LNCaP clone FGC (cell line): ENCODE results near the gene MNT.

ENCODE experiments used
- DNase-seq: peaks from one replicate; pipeline ENCODE4 v3.0.0-alpha.2; 2011; ENCODE audit warnings: low read depth
- H3K4me3 ChIP-seq: 2 replicates; pipeline ENCODE4 v1.5.1; 2011; ENCODE audit warnings: mild to moderate bottlenecking, low read depth, low read length, control low read depth
- CTCF ChIP-seq: IDR thresholded peaks from 2 replicates; pipeline ENCODE4 v1.5.1; 2012; ENCODE audit warnings: mild to moderate bottlenecking; ENCODE audit not compliant: control insufficient read depth, insufficient read depth; ENCODE audit errors: extremely low read depth

Gene MNT

GRCh38 chr17:2399572-2400473 lies 1.0 kb downstream of the MNT start:
- peak; percentile 80 for DNase-seq
- H3K4me3 ChIP-seq: peak overlapping the region; percentile 98
- no peak for TF ChIP-seq CTCF

DNA sequence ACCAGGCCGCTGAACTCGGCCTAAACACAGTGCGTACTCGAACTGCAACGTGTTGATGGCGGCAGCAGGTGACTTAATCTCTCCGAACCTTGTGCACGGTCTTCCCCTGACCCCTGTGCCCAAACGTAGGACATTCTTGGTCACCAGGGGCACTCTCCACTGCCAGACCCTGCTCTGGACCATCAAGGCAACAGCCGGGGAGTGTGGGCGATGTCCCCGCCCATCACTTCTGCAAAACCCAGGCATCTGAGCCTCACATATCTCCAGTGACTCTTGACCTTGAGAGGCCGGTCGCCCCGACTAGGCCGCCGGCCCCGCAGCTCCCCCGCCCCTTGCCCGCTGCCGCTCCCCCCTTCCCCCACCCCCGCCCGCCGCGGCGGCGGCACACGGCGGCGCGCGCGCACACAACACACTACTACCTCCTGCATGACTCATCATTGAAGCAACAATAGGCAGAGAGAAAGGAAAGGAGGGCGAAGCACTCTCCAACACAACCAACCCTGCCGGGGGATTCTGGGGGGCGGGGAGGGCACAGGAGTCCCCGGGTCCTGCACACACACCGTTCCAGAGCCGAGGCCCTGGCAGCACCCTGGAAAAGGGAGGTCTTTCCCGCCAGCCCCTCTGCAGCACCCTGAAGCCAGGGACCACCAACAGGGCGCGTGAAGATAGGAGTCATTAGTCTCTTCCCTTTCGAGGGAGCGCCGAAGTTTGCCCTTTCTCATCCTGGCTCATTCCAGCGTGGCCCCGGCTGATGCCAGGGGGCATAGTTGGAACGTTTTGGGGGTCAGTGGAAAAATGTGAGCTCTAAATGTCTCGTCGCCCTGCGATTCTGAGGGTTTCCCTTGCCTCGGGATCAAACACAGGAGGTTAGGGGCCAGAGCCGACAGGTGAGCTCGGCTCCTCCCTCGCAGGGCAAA lies 1.9 kb downstream of the MNT start:
- H3K4me3 ChIP-seq: peak overlapping the region; percentile 98
- TF ChIP-seq CTCF: no peak
- no peak for DNase-seq

- TF ChIP-seq CTCF: no peak
- H3K4me3 ChIP-seq: no peak overlapping the region; the same call in 1 of the 2 replicates
- no peak for DNase-seq
Measured at GRCh38 chr17:2398182-2398581, 2.7 kb downstream of the MNT start.

DNA sequence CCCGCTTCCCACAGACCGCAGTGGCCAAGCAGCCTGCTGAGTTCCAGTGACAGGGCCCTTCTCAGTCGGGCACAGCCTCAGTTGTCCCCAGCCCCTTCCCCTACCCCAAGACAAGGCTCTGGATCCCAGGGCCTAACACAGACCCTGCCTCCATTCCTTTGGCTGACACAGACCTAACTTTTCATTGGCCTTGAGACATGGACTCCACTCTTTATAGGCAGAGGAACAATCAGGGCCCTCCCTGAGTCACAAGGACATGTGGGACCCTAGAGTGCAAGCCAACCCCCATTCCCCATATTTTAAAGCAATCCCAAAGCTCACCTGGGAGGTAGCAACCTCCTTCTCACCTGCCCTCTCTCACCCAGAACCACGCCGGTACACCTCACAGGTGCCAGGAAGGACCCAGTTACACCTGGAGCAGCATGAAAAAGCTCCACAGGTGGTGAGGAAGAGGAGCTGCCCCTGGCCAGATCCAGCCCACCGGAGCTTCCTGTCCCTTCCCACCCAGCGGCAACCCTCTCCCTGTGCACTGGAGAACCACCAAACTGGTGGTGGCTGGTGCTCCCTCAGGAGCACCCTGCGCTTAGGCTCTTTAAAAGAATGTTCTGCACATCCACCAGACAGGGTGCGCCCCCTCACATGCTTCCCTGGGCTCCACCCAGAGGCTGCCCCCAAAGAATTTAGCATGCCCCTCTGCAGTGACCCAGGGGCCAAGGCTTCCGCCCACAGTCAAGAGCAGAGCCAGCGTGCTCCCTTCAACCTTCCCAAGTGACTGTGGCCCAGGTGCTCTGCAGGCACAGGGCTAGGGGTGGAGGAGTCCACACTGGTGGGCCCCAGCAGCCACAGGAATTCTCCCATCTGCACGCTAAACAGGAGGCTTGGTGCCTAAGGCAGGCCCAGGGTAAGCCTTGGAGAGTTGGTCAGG lies 3.4 kb downstream of the MNT start:
- no peak for TF ChIP-seq CTCF
- DNase-seq: no peak
- H3K4me3 ChIP-seq: peak overlapping the region; percentile 52

GRCh38 chr17:2396568-2397246 lies 4.2 kb downstream of the MNT start:
- peak overlapping the region; percentile 52 for H3K4me3 ChIP-seq
- TF ChIP-seq CTCF: no peak
- peak; percentile 68 for DNase-seq

- peak overlapping the region; percentile 52 for H3K4me3 ChIP-seq
- DNase-seq: no peak
- no peak for TF ChIP-seq CTCF
Measured at GRCh38 chr17:2396192-2396567, 4.7 kb downstream of the MNT start.
